NCI-H1417 (cell line): ENCODE measurements around the gene GABBR2.
"Not testable (repeated sequence)": the region's sequence is repeated elsewhere in the genome, so short reads cannot be mapped to it uniquely, and the experiment has no call there.

ENCODE experiments used
- DNase-seq, 3 experiments: peaks; one replicate each; lab custom pipeline; 2025; lab: John Stamatoyannopoulos, UW

The GABBR2 gene

GRCh38 chr9:98596486-98596885 lies 112.2 kb downstream of the GABBR2 start:
- DNase-seq = no peak

DNA sequence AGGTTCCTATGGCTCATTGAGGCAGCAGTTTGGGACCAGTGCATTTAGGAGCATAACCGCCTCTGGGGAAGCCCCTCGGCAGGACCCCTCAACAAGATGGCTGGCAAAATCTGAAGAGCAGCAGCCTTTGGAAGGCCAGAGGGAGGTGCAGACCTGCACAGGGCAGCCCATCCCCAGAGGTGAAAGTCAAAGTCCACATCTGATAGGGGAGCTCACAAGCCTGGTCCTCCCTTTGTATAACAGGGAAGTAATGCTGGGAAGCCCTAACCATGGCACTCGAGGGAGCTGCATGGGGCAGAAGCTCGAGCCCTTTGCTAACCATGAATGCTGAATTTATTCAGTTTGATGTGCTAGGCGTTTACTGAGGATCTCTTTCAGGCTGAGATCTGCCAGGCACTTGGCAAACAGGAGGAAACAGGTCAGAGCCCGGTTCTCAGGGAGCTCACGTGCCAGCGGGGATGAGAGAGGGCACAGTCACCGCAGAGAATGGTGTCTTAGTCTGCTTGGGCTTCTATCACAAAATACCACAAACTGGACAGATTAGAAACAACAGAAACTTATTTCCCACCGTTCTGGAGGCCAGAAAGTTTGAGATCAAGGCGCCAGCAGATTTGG lies 114.1 kb downstream of the GABBR2 start:
- no peak for DNase-seq

- no peak for DNase-seq
These were observed 115.1 kb downstream of the GABBR2 start for GRCh38 chr9:98593354-98594253.

GRCh38 chr9:98591696-98592095 lies 117.0 kb downstream of the GABBR2 start:
- DNase-seq = no peak

DNA sequence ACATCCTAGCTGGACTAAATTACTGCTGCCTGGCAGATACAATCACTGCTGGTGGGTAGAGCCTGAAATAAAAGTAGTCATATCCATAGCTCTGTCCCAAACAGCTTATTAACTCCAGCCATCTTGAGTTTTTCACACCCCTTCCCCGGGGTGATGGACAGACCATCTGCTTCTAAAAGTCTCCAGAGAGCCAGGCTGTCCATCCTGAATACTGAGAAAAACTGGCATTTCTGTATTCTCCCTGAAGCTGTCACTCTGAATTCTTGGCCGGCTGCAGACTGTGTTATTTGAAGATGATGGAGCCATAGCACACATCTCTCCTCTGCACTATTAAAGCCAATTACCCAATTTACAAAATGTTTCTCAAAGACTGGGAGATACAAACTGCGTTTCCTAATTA lies 118.6 kb downstream of the GABBR2 start:
- DNase-seq = no peak

DNA sequence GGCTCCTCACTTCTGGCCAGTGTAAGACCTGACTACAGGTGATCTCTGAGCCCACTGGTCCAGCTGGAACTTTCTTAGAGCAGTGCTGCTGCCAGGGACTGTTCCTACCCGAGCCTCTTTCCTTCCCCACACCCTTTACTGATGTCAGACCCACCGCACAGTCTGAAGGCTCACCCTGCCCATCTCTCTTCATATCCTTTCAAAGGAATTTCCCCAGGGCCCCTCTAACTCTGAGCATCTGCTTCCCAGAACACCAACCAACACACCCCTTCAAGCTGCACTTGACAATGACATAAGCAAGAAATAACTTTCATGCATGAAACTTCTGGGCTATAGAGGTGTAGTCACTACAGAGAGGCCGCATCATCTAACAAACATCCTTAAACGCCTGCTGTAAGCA lies 119.6 kb downstream of the GABBR2 start:
- no peak for DNase-seq

DNA sequence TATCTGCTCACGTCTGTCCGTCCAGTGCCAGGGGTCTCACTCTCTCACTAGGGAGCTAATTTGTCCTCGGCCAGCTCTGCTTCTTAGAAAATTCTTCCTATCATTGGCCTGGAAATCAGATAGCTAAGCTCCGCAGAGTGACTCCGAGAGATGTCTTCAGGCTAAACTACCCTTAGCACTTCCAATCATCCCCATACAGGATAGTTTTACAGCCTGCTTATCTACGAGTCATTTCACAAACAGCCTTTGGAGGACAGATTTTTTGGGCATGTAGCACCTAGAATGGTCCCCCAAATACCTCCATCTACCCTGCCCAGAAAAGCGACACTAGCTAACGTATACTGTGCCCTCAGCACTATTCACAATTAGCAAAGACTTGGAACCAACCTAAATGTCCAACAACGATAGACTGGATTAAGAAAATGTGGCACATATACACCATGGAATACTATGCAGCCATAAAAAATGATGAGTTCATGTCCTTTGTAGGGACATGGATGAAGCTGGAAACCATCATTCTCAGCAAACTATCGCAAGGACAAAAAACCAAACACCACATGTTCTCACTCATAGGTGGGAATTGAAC lies 123.8 kb downstream of the GABBR2 start:
- DNase-seq = not testable (repeated sequence)

GRCh38 chr9:98584059-98584458 lies 124.7 kb downstream of the GABBR2 start:
- peak in 1 of 3 experiments; percentile 37 for DNase-seq

GRCh38 chr9:98583417-98583816 lies 125.3 kb downstream of the GABBR2 start:
- DNase-seq = no peak

DNA sequence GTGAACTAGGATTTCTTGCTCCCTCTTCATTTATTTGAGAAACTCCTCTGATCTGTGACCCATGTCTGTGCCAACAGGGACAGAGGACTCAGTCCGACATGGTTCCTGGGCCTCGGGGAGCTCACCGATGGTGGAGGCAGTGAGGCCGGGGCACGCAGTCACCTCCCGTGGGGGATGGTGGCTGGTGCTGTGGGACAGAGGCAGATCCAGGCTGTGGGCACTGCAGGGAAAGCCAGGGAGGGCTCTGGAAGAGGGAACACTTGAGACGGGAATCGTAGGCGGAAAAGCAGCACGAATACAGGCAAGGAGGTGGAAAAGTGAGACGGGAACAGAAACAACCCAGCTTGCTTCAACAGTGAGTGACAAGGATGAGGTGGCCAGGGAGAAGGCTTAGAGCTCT lies 127.8 kb downstream of the GABBR2 start:
- DNase-seq = no peak

GRCh38 chr9:98579700-98580099 lies 129.0 kb downstream of the GABBR2 start:
- no peak for DNase-seq

- DNase-seq = no peak
These were observed 131.3 kb downstream of the GABBR2 start for GRCh38 chr9:98577446-98577845.

DNA sequence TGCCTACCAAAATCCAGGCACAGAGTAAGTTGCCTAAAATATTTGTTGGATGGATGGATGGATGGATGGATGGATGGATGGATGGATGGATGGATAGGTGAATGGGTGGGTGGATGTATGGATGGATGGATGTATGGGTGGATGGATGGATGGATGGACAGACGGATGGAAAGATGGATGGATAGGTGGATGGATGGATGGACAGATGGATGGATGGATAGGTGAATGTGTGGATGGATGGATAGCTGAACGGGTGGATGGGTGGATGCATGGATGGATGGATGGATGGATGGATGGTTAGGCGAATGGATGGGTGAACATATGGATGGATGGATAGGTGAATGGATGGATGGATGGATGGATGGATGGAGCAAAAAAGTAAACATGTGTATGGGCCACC lies 131.9 kb downstream of the GABBR2 start:
- DNase-seq = no peak

GRCh38 chr9:98576354-98576753 lies 132.4 kb downstream of the GABBR2 start:
- DNase-seq = no peak

DNA sequence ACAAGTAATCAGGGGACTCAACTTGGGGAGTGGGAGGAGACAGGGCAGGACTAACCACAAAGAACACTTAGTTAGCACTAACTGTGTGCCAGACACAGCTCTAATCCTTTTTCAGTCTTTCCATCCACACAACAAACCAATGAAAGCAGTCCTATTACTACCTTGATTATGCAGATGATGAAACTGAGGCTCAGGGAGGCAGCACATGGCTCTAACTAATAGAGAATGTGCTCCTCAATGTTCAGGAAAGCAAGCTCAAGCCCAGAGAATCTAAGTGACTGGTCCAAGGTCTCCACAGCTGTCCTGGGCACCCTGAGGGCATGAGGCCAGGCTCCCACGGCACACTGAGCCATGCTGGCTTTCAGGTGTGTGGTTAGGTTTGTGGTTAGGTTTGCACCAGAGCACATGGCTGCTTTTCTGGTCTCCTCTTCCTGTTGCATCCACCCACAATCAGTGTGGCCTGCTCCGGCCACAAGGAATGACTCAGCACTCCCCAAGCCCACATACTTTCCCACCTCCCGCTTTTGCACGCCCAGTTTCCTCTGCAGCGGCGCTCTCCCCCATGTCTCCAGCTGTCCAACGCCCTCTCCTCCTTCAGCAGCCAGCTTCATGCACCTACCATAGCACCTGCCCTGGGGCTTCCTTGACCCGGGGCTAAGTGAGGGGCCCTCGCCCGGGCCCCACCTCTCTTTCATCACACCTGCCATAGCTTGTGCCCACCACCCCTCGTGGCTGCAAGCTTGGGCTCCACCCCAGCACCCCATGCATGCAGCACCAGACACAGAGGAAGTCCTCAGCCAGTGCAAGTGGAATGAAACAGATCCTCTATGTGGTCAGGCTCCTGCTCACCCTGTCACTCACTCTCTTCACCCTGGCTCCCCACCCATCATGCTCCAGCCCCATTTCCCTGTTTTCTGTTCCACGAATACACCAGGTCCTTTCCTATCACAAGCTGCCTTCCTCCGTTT lies 133.1 kb downstream of the GABBR2 start:
- no peak for DNase-seq

GRCh38 chr9:98573749-98574278 lies 134.9 kb downstream of the GABBR2 start:
- DNase-seq = no peak

DNA sequence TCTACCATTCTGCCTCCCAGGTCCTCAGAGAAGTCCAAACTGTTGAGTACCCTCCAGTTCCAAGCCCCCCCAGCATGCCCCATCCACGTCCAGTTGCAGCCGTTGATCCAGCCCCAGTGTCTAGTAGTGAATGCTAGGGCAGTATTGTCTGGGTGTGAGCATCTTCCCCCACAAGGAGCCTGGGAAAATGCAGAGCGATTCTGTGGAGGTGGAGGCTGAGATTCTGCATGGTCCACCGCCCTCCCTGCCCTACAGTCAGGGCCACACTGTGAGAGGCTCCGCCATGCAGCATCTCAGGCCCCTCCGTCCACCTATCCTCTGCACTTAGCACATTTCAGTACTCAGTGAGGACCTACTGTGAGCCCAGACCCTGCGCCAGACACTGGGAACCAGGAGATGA lies 135.9 kb downstream of the GABBR2 start:
- DNase-seq = no peak

DNA sequence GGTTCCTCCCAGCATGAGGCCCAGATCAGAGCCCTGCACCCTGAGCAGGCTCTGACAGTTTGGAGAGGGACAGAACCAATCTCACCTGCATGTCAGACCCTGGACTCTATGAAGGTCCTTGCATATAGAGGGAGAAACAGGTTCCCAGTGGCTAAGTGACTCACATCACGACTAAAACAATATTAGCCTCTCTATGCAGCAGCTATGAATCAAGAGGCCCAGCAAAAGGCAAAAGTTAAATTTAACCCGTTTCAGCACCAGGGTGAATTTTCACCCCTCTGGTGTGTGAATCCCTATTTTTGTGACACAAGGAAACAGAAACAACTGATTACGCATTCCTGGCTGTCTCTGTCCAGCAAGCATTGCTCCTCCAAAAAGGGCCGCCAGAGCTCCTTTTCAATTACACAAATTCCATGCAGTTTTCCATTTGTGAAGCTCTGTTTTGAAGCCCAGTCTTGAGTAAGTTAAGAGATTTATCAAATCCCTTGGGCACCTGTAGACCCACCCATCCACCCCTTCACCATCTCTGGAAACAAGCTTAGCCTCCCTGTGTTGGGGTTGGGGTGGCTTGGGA lies 136.6 kb downstream of the GABBR2 start:
- DNase-seq = no peak

DNA sequence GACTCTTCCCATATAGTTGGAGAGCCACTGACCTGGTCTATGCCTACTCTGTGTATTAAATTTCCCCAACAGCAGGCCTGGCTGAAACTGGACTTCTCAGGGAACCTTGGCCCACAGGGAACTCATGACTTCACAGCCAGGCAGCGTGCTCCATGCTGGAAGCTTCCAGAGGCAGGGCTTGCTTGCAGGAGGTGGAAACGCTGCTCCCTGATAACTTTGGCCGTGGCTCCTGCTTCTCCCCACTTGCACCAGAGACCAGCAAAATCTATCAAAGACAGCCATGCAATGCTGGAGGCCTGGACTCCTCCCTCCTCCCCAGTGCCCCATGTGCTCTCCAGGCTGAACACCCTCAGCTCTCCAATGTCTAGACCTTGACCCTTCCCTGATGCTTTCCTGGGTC lies 137.1 kb downstream of the GABBR2 start:
- DNase-seq = no peak

DNA sequence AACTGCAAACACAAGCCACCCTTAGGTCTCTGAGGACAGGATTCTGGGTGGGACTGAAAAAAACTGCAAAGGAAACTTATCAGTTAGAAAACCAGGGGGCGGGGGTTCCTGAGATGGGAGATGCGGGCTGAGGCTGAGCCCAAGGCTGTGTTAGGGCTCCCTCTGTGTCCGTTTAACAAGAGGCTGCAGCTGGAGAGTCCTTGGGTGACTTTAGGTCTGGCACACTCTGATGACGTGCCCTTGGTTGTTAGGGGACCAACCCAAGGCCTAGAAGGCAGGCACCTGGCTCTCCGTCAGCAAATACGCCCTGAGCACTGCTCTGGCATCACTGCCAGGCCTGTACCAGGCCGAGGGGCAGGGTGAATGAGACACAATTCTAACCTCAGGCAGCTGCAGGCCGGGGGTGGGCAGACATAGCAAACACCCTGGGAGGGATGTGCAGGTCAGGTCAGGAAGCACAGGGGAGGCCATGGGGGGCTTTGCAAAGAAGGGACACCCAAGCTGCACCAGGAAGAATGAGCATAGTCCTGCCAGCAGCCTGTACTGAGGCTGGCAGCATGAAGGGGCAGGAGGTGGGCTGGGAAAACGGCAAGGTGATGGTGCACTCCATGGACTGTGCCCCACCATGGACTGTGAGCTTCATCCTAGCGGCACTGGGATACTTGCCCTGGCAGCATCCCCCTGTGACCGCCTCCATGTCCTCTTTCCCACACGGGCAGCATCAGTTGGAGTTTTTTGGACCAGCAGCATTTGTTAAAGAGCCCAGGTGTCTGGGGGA lies 137.9 kb downstream of the GABBR2 start:
- DNase-seq = no peak

DNA sequence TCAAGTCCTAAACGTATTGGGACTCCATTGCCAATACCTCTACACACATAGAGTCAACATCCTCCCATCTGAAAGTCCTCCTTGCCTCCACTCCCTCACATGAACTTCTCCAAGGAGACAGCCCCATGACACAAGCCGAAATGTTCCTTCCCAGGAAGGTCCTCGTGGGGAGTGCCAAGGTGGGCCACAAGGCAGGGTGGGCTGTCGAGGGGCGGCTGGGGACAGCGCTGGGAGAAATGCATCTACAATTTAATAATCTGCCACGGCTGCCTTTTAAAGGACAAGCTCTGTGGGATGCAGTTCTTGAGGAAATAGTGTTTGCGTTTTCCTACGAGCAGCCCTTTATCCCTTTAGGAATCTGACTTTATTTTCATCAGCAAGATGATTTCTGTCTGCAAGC lies 138.7 kb downstream of the GABBR2 start:
- DNase-seq = no peak
